Measurements from ENCODE around the gene SENP5. TPM values are rescaled to one million over a fixed set of nuclear protein-coding genes. Genes with fewer than 3 reads are reported as not detected.
"Not testable (repeated sequence)": the region's sequence is repeated elsewhere in the genome, so short reads cannot be mapped to it uniquely, and the experiment has no call there.

The SENP5 gene
- total RNA-seq, 4 donors from 2014 or later, result 14.5 to 37.8 (median 21.3) TPM

DNA sequence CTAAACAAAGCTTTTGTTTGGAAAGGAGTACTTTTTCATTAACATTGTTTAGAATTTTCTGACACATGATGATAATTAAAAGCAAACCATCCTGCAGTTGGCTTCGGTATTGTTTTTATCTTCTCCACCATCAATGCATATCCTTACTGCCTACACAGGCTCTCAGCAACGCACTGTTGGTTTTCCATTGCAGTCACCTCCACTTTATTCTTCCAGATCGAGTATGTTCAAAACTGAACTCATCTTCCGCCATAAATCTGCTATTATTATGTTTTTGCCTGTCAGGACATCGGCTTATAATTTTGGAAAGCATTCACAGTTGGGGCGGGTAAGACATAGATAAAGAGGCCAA is 589 bp upstream of the SENP5 start:
- Histone ChIP-seq H3K36me3 (peaks cover 0 to 12% (median 0%) of the 10 kb centered on the region in 3 donors), H3K27ac (peak overlapping the region; percentile 93 to 99 (median 96)), H3K4me1 (peaks cover 16 to 38% (median 19%) of the 10 kb centered on the region in 3 donors), H3K4me3 (peak overlapping the region; percentile 65 to 100 (median 96)), H3K9me3 (no peaks in the 10 kb centered on the region), H3K27me3 (no peaks in the 10 kb centered on the region)
- DNase-seq, result no peak
- TF ChIP-seq POLR2A (IDR thresholded peaks at IDR 0.05) (no peak), CTCF (IDR thresholded peaks at IDR 0.05) (no peak)
- WGBS, 2 donors, result 19 to 23% methylated on average over 6 of the region's 6 CpGs
- intact Hi-C loops (cut with DNase I), result no loop called here

DNA sequence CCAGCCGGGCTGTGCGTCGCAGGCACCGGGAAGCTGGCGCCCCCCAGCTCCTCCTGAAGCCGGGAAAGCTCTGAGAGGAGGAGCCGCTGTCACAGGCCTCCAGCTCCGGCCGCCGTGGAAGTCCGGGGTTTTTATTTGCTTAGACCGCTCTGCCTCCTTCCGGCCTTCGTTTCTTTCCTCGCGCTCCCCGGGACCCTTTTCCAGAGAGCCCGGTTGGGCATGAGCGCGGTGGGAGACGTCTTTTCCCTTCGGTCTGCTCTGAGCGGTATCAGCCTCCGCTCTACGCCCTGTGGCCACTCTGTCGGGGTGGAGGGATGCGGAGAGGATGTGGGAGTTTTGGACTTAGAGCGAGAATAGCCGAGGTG is 559 bp downstream of the SENP5 start:
- Histone ChIP-seq H3K27ac (peak overlapping the region; percentile 93 to 99 (median 96)), H3K27me3 (no peaks in the 10 kb centered on the region), H3K4me3 (peak overlapping the region; percentile 65 to 100 (median 96)), H3K4me1 (peaks cover 19 to 47% (median 19%) of the 10 kb centered on the region in 3 donors), H3K9me3 (no peaks in the 10 kb centered on the region), H3K36me3 (peaks cover 0 to 12% (median 0%) of the 10 kb centered on the region in 3 donors)
- no peak for TF ChIP-seq CTCF (IDR thresholded peaks at IDR 0.05)
- no peak for TF ChIP-seq POLR2A (IDR thresholded peaks at IDR 0.05)
- intact Hi-C loops (cut with DNase I), result no loop called here
- 0% methylated on average over 11 to 22 of the region's 29 CpGs for WGBS, 2 donors
- DNase-seq, result no peak

- no peaks in the 10 kb centered on the region for H3K9me3 ChIP-seq
- WGBS, 2 donors, result 71 to 77% methylated on average over 4 of the region's 4 CpGs
These were observed 4.6 kb downstream of the SENP5 start for GRCh38 chr3:196872316-196872715.

DNA sequence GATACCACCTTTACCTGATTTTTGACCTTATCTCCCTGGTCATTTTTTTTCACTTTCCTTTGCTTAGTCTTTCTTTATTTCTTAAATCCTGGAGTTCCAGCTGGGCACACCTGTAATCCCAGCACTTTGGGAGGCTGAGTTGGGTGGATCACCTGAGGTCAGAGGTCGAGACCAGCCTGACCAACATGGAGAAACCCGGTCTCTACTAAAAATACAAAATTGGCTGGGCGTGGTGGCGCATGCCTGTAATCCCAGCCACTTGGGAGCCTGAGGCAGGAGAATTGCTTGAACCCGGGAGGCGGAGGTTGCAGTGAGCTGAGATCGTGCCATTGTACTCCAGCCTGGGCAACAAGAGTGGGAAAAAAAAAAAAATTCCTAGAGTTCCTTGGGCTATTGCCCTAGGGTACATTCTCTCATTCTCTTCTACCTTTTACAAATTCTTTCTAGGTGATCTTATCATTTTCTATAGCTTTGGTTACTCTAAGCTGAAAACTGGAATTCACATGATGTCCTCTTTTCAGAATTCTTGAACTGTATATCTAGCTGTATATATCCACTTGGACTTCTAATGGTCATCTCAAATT is 6.9 kb downstream of the SENP5 start:
- H3K27me3 ChIP-seq; H3K9me3 ChIP-seq; intact Hi-C loops (cut with DNase I); DNase-seq; H3K27ac ChIP-seq; H3K4me3 ChIP-seq: not testable (repeated sequence)
- 90 to 91% methylated on average over 6 to 7 of the region's 7 CpGs for WGBS, 2 donors
- Histone ChIP-seq H3K4me1 (peaks cover 2 to 32% (median 9%) of the 10 kb centered on the region in 3 donors), H3K36me3 (peaks cover 0 to 18% (median 0%) of the 10 kb centered on the region in 3 donors)

More at GRCh38 chr3:196872316-196872715, 4.6 kb downstream of the SENP5 start:
- Histone ChIP-seq H3K27me3 (no peaks in the 10 kb centered on the region), H3K27ac (no peak overlapping the region), H3K36me3 (peaks cover 0 to 12% (median 0%) of the 10 kb centered on the region in 3 donors), H3K4me3 (no peak overlapping the region), H3K4me1 (peaks cover 16 to 45% (median 19%) of the 10 kb centered on the region in 3 donors)
- no peak for TF ChIP-seq POLR2A (IDR thresholded peaks at IDR 0.05)
- no peak for TF ChIP-seq CTCF (IDR thresholded peaks at IDR 0.05)
- intact Hi-C loops (cut with DNase I), result no loop called here
- no peak for DNase-seq

DNA sequence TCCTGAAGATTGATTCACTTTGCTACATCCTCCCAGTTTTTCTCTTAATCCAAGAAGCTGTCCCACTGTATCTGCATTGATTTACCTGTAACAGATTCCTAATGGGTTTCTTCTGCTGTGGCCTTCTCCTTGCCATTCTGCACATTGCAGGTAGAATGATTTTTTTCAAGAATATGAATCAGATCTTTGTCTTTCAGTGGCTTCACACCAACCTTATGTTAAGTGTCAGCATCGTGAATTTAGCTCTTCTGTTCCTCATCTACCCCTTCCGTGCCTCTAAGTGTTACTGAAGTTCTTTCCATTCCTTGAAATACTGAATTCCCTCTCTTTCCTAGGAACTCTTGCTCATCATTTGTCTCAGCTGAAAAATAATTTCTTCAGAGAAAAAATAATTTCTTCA is 7.5 kb downstream of the SENP5 start:
- intact Hi-C loops (cut with DNase I), result no loop called here
- no peak for DNase-seq
- no peak overlapping the region for H3K4me3 ChIP-seq
- no peaks in the 10 kb centered on the region for H3K9me3 ChIP-seq
- 80 to 83% methylated on average over 2 of the region's 2 CpGs for WGBS, 2 donors
- H3K36me3 ChIP-seq, result peaks cover 0 to 18% (median 0%) of the 10 kb centered on the region in 3 donors
- no peak overlapping the region for H3K27ac ChIP-seq
- H3K27me3 ChIP-seq, result no peaks in the 10 kb centered on the region
- peaks cover 0 to 25% (median 3%) of the 10 kb centered on the region in 3 donors for H3K4me1 ChIP-seq
- TF ChIP-seq POLR2A (IDR thresholded peaks at IDR 0.05), result no peak
- TF ChIP-seq CTCF (IDR thresholded peaks at IDR 0.05), result no peak

DNA sequence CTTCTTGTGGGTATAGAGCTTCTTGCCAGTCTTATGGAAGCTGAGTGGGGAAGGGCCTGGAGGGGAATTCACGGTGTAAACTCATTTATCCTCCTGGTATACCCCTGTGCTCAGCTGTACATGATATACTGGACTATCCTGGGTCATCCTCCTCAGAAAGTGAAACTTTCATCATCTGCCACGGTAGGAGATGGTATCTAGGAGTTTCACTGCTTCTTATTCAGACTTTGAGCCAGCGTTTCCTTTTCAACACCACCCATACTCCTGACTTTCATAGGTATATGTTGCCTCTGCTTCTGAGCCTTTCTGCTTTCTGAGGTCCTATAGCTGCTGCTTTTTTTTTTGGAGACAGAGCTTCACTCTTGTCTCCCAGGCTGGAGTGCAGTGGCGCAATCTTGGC is 15.6 kb downstream of the SENP5 start:
- WGBS, 2 donors, result 69 to 84% methylated on average over 3 to 4 of the region's 4 CpGs
- no peak for TF ChIP-seq CTCF (IDR thresholded peaks at IDR 0.05)
- no peak for TF ChIP-seq POLR2A (IDR thresholded peaks at IDR 0.05)

More for the DNA sequence above, 15.6 kb downstream of the SENP5 start:
- Histone ChIP-seq H3K36me3 (peaks cover 0 to 71% (median 16%) of the 10 kb centered on the region in 3 donors), H3K4me1 (no peaks in the 10 kb centered on the region), H3K9me3 (no peaks in the 10 kb centered on the region), H3K4me3 (no peak overlapping the region), H3K27ac (no peak overlapping the region), H3K27me3 (no peaks in the 10 kb centered on the region)
- intact Hi-C loops (cut with DNase I), result no loop called here
- no peak for DNase-seq
